HG02610 (cell line): ENCODE results near the gene CPNE6.
"Not testable (repeated sequence)": the region's sequence is repeated elsewhere in the genome, so short reads cannot be mapped to it uniquely, and the experiment has no call there.

ENCODE experiments used
- ATAC-seq: cut with Tn5 transposase; IDR thresholded peaks from one replicate; pipeline ENCODE4 v1.9.1; 2021; ENCODE audit warnings: mild to moderate bottlenecking, moderate library complexity; ENCODE audit not compliant: unreplicated experiment

Gene CPNE6

DNA sequence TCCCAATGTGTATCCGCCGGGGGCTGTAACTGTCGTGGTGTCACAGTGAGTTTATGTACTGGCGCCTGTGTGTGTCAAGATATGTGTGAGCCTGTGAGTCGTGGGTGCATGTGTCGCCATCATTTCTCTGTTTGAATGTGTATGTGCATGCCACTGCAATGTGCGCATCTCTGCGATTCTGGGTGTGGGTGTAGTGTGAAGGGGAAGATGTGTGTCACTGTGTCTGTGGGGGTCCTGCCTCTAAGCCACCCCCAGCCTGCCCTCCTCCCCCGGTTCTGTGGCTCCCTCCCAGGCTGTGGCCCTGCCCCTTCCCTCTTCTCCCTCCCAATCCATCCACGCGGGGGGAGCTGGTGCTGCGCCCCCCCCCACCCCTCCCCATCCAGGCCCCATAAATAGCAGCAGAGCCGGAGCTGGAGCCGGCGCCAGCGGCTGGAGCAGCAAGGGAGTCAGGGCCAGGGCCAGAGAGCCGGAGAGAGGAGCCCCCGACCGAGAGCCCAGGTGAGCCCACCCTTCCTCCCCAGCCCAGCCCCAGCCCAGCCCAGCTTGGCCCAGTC, at the start of gene CPNE6:
CPNE6 (plus strand) TSS at position 419 of the 554 bp plus-strand sequence. CDS start 1,375 bp downstream, outside the sequence.
- ATAC-seq: no peak

GRCh38 chr14:24024939-24025418, 46.4 kb upstream of the CPNE6 start:
- not testable (repeated sequence) for ATAC-seq

DNA sequence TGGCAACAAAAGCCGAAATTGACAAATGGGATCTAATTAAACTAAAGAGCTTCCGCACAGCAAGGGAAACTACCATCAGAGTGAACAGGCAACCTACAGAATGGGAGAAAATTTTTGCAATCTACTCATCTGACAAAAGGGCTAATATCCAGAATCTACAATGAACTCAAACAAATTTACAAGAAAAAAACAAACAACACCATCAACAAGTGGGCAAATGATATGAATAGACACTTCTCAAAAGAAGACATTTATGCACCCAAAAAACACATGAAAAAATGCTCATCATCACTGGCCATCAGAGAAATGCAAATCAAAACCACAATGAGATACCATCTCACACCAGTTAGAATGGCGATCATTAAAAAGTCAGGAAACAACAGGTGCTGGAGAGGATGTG, 41.7 kb upstream of the CPNE6 start:
- ATAC-seq: not testable (repeated sequence)

DNA sequence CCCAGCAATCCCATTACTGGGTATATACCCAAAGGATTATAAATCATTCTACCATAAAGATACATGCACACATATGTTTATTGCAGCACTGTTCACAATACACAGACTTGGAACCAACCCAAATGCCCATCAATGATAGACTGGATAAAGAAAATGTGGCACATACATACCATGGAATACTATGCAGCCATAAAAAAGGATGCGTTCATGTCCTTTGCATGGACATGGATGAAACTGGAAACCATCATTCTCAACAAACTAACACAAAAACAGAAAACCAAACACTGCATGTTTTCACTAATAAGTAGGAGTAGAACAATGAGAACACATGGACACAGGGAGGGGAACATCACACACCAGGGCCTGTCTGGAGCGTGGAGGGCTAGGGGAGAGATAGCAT, 40.0 kb upstream of the CPNE6 start:
- ATAC-seq: not testable (repeated sequence)

DNA sequence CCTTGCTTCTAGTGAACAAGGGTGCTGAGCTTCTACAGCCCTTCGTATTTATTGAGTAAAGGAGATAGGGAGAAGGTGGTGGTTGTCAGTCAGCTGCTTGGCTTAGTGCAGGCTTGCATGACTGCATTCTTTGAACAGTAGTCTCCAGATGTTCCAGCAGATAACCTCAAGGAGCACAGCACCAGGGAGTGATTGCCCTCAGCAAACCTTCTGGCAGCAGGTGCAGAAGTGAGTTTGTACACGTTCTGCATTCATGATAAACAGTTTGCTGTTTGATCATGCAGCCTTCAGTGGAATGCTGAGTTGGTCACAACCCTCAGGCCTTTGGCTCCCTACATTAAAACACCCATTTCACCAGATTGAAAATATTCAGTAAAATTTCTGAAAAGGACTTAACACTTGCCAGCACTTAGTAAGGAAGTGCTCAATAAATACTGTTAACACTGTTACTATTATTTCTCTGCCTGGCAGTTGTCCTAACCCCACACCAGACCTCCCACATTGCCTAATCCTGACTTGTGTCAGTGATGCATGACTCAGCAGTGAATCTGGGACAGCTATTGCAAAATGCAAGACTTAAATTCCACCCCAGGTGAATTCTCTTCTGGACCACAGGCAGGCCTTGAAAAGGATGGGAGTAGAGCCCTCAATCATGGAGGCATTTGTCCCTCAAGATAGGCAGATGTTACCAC, 38.5 kb upstream of the CPNE6 start:
- ATAC-seq: no peak

GRCh38 chr14:24035769-24036168, 35.6 kb upstream of the CPNE6 start:
- peak; percentile 12 for ATAC-seq

GRCh38 chr14:24036169-24036962, 35.0 kb upstream of the CPNE6 start:
- peak; percentile 66 for ATAC-seq

DNA sequence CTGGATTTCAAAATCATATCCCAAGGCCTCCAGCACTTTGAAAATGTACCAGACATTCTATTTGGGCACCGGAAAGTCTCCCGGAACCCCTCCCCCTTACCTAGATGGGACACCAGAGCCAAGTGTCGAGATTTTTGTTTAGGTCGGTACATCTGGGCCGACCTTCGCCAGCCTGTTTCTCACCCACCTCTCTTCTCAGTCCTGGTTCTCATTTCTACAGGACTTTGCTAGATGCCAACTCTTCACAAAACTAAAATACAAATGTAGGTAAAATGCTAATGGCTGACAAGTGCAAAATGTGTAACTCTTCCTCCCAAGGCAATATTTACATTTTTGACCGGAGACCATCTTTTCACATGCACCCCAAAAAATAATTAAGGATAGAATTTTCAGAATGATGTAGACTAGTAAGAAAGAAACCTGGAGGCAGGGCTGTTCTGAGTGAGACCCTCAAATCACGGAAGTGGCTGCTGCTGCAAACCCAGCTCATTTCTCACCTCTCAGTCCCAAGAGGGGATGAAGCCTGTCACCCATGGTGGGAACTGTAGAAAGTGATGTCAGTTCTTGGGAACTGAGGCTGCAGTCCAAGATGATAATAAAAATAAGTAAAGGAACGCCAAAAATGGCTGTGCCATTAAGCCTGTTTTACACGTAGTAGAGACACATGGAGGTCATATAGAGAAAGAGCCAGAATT, 34.3 kb upstream of the CPNE6 start:
- ATAC-seq: peak; percentile 18

GRCh38 chr14:24037658-24038037, 33.7 kb upstream of the CPNE6 start:
- ATAC-seq: no peak

GRCh38 chr14:24038686-24039085, 32.7 kb upstream of the CPNE6 start:
- ATAC-seq: no peak

GRCh38 chr14:24040692-24041091, 30.7 kb upstream of the CPNE6 start:
- ATAC-seq: no peak

DNA sequence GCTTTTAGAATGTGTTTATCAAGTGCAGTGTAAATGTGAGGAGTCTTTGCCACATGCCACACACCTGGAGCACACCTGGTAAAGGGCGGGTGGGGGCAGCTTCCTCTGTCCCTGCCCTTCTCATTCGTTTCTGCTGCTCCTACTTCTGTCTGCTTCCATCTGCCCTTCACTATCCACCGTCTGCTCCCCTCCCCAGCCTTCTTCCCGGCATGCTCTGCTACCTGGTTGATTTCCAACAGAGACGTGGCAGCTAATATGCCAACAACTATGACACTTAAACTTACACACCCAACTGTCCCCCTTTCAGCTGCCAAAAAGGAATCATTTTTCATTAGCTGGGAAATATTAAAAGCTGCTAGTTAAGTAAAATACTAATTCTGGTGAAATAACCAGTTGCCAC, 28.6 kb upstream of the CPNE6 start:
- ATAC-seq: no peak

- not testable (repeated sequence) for ATAC-seq
Measured at GRCh38 chr14:24049002-24049401, 22.4 kb upstream of the CPNE6 start.

DNA sequence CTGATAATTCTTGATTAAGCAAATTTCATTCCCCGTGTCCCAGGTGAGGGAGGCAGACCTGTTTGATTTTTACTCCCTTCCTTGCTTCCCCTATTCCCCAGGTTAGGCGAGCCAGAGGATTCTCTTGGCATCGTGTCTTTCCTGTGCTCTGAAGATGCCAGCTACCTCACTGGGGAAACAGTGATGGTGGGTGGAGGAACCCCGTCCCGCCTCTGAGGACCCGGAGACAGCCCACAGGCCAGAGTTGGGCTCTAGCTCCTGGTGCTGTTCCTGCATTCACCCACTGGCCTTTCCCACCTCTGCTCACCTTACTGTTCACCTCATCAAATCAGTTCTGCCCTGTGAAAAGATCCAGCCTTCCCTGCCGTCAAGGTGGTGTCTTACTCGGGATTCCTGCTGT, 20.6 kb upstream of the CPNE6 start:
- not testable (repeated sequence) for ATAC-seq

GRCh38 chr14:24051176-24051788, 20.1 kb upstream of the CPNE6 start:
- ATAC-seq: no peak

- ATAC-seq: peak; percentile 80
Measured at GRCh38 chr14:24051789-24052655, 19.3 kb upstream of the CPNE6 start, which contains the start of gene CARMIL3. TSS of gene CARMIL3 (plus strand) at chr14:24052009. CDS start at chr14:24052154, 145 bp downstream.

DNA sequence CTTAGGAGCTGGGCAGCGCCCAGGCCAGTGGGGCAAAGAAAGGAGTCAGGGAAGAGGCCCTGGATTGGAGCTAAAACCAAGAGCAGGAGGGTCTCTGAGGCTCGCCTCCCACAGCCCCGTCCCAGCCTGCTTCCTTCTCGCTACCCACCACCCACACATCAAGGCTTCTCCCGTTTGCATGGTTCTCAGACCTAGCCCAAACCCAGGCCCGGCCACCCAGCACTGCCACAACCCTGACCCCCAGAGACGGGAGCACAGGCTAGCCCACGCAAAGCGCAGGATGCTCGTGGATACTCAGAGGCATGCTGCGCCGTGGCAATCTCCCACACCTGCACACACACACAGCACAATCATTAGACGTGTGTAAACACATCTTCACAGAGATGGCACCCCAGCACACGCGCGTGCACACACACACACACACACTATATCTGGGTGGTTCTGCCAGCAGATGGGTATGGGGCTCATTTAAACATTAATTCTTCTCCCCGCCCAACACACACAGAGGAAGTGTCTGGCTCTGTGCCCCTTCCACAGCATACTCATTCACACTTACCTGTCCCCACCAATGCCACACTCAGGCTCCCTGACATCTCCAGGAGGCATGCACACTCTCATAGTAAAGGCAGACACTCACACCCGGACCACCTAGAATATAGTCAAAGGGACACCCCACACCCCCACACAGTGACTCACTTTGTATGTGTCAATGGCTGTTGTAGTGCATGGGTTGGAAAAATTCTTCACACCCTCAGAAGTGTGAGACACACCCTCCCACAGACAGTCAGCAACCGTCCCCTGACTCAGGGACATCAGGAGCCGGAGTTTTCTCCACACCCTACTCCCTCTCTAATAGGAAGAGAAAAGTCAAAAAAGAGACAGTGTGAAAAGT, 18.5 kb upstream of the CPNE6 start:
- no peak for ATAC-seq

- ATAC-seq: no peak
Measured at GRCh38 chr14:24053548-24054323, 17.6 kb upstream of the CPNE6 start.
